NCI-H2107 treated with DMSO at 0.1 percent for 48 hours (cell line): ENCODE results near the gene LRRC47.
"Not testable (repeated sequence)": the region's sequence is repeated elsewhere in the genome, so short reads cannot be mapped to it uniquely, and the experiment has no call there.

Experiments used
- DNase-seq: peaks from one replicate; lab custom pipeline; 2025; ENCODE audit not compliant: unreplicated experiment; lab: John Stamatoyannopoulos, UW

Gene LRRC47

DNA sequence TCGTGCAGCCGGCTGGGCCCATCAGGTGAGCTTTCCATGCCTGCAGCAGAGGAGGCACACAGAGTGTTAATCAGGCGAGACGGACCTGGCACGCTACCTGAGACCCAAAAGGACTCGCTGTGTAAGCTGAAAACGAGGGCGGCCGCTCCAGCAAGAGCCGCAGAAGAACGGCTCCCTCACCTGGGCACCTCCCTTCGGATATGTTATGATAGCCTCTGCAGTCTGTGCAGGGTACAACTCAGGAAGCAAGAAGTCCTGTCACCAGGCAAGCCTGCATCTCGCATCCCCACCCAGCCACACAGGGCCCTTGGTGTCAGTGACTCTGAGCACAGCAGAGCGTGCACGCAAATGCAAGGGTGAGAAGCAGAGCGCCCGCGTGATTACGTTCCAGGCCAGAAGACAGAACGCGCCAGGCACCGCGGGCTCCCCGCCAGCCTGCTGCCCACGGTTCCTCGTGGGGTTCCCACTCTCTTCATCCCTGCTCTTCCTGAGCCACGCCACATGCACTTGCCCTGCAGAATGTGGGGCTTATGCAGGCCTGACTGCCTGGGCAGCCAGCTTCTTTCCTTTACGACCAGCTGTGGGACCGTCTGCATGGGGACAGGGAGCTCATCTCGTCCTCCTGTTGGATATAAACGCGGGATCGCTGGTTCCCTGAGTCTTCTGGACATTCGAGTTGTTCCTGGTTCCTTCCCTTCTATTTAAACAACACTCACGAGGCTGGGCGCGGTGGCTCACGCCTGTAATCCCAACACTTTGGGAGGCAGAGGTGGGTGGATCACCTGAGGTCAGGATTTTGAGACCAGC, 20.2 kb upstream of the LRRC47 start:
- no peak for DNase-seq

GRCh38 chr1:3814771-3815561, 18.7 kb upstream of the LRRC47 start:
- no peak for DNase-seq

GRCh38 chr1:3814065-3814464, 17.8 kb upstream of the LRRC47 start:
- DNase-seq = no peak

DNA sequence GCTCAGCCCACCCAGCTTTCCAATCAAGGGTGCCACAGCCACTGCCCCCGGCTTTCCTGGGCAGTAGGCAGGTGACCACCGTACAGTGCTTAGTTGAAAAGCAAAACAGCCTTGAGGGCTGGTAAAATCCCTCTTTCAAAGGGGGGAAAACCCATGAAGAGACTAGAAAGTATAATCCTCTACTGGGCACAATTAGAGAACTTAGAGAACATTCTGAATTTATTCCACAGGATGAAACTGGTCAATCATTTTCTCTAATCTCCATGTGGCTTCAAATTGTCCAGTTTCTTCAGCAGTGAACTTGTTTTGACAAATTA, 15.3 kb upstream of the LRRC47 start:
- DNase-seq = no peak

- DNase-seq = not testable (repeated sequence)
These were observed 14.0 kb upstream of the LRRC47 start for GRCh38 chr1:3810149-3810761.

GRCh38 chr1:3809680-3810079, 13.4 kb upstream of the LRRC47 start:
- DNase-seq = no peak

GRCh38 chr1:3807769-3808168, 11.5 kb upstream of the LRRC47 start:
- DNase-seq = no peak

DNA sequence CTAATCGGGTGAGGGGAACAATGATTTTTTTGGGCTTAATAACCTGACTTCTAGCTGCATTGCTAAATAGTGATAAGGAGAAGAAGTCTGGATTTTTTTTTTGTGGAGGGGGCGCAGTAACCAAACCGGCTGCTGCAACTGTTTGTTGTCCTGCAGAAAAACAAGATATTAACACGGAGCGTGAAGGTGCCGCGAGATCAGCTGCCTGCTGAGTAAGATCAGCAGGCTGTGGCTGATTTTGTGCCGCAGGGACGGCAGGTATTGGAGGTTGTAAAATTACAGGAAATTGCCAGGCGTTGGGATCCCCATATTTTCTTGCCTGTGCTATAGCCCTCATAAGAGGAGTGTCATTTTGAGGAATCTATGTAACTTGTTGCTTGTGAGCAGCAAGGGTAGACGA, 8.7 kb upstream of the LRRC47 start:
- DNase-seq = no peak

DNA sequence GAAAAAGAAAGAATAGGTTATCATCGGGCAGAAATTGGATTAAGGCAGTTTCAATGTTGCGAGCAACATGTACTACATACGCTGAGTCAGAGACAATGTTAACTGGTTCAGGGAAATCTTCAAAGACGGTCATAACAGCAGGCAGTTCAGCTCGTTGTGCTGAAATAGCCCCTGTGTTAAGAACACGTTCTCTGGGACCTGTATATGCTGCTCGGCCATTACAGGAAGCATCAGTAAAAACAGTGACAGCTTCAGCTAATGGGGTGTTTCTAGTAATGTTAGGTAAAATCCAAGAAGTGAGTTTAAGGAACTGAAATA, 8.3 kb upstream of the LRRC47 start:
- not testable (repeated sequence) for DNase-seq

GRCh38 chr1:3803905-3804626, 7.8 kb upstream of the LRRC47 start:
- DNase-seq = no peak

DNA sequence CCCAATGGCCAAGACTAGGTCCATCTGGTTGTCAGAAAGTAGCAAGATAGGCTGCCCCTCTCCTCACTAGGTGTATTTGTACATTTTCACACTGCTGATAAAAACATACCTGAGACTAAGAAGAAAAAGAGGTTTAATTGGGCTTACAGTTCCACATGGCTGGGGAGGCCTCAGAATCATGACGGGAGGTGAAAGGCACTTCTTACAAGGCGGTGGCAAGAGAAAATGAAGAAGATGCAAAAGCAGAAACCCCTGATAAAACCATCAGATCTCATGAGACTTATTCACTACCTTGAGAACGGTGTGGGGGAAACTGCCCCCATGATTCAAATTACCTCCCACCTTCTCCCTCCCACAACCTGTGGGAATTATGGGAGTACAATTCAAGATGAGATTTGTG, 4.5 kb upstream of the LRRC47 start:
- DNase-seq = not testable (repeated sequence)

DNA sequence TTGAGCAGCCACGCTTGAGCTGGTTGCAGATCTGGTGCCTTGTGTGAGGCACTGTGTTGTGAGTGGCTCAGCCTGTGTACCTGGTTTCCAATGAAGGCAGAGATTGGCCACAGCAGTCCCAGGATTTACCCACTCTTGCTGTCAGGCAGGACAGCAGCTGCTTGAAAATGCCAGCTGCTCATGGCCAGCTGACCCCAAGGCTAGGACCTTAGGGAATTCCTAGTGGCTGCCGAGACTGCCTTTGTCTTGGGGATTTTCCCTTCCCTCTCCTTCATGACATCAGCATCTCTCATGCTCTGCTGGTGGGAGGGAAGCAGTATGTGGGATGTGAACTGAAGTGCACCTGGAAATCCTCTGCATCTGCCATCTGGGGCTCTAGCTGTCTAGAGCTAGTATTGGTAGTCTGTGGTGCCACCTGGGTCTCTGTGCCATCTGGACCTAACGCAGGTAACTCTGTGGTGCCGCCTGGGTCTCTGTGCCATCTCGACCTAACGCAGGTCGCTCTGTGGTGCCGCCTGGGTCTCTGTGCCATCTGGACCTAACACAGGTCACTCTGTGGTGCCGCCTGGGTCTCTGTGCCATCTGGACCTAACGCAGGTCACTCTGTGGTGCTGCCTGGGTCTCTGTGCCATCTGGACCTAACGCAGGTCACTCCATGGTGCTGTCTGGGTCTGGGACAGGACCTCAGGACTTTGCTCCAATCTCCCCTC, 3.8 kb upstream of the LRRC47 start:
- no peak for DNase-seq

- no peak for DNase-seq
These were observed 664 bp downstream of the LRRC47 start for GRCh38 chr1:3795453-3796214.

DNA sequence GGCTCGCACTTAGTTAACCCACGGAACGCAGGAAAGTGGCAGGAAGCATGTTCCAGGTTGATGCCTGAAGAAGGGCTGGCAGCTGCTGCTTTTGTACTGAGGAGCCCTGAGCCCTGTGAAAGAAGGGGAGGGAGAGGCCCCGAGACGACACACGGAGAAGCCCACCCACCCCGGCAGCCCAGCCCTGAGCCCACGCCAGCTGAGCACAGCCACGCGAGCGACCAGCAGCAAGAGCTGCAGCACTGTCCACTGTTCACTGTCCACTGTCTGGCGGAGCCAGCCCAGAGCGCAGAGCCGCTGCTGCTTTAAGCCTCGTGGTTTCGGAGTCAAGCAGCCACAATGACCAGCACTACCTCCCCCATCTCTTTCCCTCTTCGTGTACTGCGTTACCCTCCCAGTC, 5.3 kb downstream of the LRRC47 start:
- DNase-seq = no peak

GRCh38 chr1:3790500-3790923, 5.8 kb downstream of the LRRC47 start:
- DNase-seq = no peak

DNA sequence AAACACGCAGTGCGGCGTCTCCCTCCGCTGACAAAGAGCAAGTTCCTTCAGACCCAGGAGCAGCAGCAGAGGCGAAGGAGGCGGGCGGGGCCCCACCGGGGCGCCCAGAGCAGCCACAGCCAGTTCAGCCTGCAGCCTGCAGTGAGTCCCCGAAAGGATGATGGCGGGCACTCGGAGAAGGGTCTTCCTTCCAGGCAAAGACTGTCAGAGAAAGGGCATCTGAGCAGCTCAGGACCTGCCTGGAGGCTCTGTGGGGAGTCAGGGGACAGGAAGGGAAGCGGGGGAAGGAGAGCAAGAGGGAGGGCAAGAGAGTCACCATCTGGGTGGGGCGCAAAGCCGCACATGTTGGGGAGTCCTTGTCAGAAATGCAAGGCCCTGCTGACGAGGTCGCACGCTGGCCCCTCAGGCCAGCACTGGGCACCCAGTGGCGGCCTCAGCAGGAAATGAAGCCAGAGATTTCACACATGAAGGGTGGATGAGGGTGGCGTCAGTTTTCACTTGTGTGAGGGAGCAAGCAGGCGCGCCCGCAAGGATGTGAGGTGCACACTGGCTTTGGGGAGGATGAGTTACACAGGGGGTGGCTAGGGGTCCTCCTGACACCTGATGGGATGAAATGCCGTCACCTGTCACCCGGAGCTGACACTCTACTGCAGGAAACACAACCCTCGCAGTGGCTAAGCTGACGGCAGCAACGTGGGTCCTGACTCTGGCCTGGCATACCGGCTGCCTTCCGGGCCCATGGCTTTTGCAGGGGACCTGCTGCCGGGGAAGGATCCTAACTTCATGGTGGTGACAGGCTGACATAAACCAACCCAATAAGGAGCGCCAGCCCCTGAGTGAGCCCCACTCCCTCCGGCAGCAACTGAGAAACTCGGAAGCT, 6.6 kb downstream of the LRRC47 start:
- DNase-seq = no peak

- DNase-seq = no peak
These were observed 7.4 kb downstream of the LRRC47 start for GRCh38 chr1:3788756-3789420.

- no peak for DNase-seq
These were observed 8.3 kb downstream of the LRRC47 start for GRCh38 chr1:3787745-3788605.
